ENCODE measurements around the gene ARHGDIG.

DNA sequence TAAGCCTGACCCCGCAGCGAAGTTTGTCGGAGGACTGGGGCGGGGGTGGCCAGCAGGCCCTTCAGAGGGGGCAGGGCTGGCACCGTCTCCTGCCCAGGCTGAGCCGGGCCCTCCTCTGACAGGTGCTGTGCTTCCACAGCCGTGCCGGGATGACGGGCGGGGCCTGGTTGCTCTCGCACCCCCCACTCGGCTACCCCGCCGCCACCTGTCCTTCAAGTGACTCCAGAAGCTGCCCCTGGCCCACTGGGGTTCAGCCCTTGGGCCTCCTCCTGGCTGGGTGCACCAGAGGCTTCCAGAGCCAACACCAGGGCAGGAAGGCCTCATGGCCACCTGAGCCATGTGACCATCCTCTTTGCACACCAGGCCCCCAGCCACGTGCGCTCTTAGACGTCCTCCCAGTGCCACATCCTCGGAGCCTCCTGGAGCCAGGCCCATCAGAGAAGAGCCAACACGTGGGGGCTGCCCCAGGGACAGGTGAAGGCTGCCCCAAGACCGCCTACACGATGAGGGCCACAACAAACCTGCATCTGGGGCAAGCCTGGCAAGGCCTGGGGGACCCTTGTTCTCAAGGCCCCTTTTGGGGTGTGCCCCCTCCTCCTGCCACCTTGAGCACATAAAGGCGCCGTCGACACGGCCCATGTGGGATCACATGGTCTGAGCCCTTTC, 9.8 kb downstream of the ARHGDIG start:
- TF ChIP-seq POLR2A (IDR thresholded peaks at IDR 0.05; ENCODE audit: low read depth, low read length) (no peak), JUN (IDR thresholded peaks at IDR 0.05; ENCODE audit: borderline replicate concordance, insufficient read depth, insufficient read length, low read depth) (no peak), POLR2AphosphoS5 (IDR thresholded peaks at IDR 0.05; ENCODE audit: insufficient read depth, low read depth, low read length) (no peak), MYC (IDR thresholded peaks at IDR 0.05; ENCODE audit: low read depth, low read length) (no peak), FOS (IDR thresholded peaks at IDR 0.05; ENCODE audit: borderline replicate concordance, insufficient read depth, low read length) (no peak), EZH2 (IDR thresholded peaks at IDR 0.05; ENCODE audit: borderline replicate concordance, low read depth, low read length, severe bottlenecking) (no peak)
- TF ChIP-seq, protein P1, sequence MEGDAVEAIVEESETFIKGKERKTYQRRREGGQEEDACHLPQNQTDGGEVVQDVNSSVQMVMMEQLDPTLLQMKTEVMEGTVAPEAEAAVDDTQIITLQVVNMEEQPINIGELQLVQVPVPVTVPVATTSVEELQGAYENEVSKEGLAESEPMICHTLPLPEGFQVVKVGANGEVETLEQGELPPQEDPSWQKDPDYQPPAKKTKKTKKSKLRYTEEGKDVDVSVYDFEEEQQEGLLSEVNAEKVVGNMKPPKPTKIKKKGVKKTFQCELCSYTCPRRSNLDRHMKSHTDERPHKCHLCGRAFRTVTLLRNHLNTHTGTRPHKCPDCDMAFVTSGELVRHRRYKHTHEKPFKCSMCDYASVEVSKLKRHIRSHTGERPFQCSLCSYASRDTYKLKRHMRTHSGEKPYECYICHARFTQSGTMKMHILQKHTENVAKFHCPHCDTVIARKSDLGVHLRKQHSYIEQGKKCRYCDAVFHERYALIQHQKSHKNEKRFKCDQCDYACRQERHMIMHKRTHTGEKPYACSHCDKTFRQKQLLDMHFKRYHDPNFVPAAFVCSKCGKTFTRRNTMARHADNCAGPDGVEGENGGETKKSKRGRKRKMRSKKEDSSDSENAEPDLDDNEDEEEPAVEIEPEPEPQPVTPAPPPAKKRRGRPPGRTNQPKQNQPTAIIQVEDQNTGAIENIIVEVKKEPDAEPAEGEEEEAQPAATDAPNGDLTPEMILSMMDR (IDR thresholded peaks at IDR 0.05; ENCODE audit: extremely low read depth in 1 of 2, insufficient read depth in 1 of 2, low read depth in 1 of 2, low read length in 2 of 2) = no peak
- TF ChIP-seq, protein P2, sequence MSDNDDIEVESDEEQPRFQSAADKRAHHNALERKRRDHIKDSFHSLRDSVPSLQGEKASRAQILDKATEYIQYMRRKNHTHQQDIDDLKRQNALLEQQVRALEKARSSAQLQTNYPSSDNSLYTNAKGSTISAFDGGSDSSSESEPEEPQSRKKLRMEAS (IDR thresholded peaks at IDR 0.05; ENCODE audit: insufficient read depth, insufficient read length) = no peak

Measured in endothelial cell of umbilical vein (primary cell).